Activated naive CD4-positive, alpha-beta T cell treated with anti-CD3 and anti-CD28 coated beads for 36 hours (primary cell): ENCODE data around the gene RER1. TPM values are rescaled to one million over a fixed set of nuclear protein-coding genes. Genes with fewer than 3 reads are reported as not detected.

Experiments used
- CTCF ChIA-PET: fragments of 350-600 bp; sonication (Branson Sonifier 250); formaldehyde crosslinking; loops from one replicate; lab custom pipeline; 2021; ENCODE audit warnings: antibody characterized with exemption; lab: Charles Lee
- DNase-seq: peaks from one replicate; pipeline ENCODE4 v3.0.0-alpha.2; 2020
- H3K27ac Mint-ChIP-seq: one replicate; pipeline ENCODE4 v1.8.0; 2021; ENCODE audit warnings: mild to moderate bottlenecking, mixed read lengths
- H3K27me3 Mint-ChIP-seq: one replicate; pipeline ENCODE4 v1.8.0; 2021; ENCODE audit warnings: low read depth, mixed read lengths
- H3K36me3 Mint-ChIP-seq: one replicate; pipeline ENCODE4 v1.8.0; 2021; ENCODE audit warnings: low read depth, mixed read lengths
- H3K4me1 Mint-ChIP-seq: one replicate; pipeline ENCODE4 v1.8.0; 2021; ENCODE audit warnings: low read depth, mixed read lengths
- H3K4me3 Mint-ChIP-seq: one replicate; pipeline ENCODE4 v1.8.0; 2021; ENCODE audit warnings: mild to moderate bottlenecking, moderate library complexity, mixed read lengths
- H3K9me3 Mint-ChIP-seq: one replicate; pipeline ENCODE4 v1.8.0; 2021; ENCODE audit warnings: mixed read lengths
- intact Hi-C: fragments of 100-400 bp; cut with micrococcal nuclease; formaldehyde crosslinking; loops from one replicate; pipeline ENCODE4 v1.15.1; 2023
- total RNA-seq, 2 experiments: library from RNA; stranded (reverse); gene quantifications; one replicate each; pipeline ENCODE4 v1.2.3, GENCODE V29; 2021

The RER1 gene
- total RNA-seq, 2 experiments from 2014 or later, result 115 to 124 TPM

DNA sequence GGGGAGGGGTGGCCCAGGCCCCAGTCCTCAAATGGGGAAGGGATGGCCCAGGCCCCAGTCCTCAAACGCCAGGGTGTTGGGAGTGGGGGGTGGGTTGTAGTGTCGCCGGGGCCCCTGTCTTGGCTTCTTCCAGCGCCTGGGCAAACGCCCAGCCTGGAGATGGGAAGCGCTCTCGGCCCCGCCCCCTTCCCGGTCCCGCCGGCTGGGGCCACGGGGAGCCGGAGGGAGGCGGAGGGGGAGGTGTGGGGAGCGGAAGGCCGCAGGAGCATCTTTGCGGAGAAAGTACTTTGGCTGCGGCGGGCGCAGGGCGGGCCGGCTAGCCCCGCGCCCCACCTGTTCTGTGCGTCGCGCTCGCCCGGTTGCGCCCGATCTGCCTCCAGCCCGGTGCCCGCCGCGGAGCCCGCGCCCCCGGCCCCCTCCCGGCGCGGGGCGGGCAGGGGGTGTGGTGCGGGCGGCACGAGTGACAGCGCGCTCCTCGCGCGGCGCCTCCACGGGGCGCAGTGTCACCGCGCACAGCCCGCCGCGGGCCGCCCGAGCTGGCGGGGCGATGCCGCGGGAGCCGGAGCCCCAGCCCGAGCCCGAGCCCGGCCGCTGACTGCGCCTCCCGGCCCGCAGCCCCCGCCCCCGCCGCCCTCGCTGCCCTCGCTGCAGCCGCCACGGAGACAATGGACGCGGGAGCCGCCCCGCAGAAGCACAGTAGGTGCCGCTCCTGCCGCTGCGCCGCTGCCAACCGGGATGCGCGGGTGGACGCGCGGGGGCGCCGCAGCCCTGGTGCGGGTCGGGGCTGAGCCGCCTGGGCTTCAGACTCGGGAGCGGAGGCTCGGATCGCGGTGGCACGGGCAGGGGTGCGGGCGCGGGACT, 51.9 kb downstream of the RER1 start:
- H3K27ac Mint-ChIP-seq, result no peak overlapping the region
- no peaks in the 10 kb centered on the region for H3K36me3 Mint-ChIP-seq
- intact Hi-C loops, result loop anchor here (1.0 kb wide), 1 partner anchor 104 kb away; no protein-coding TSS in a partner anchor
- H3K27me3 Mint-ChIP-seq, result peaks cover 7% of the 10 kb centered on the region
- H3K9me3 Mint-ChIP-seq, result no peaks in the 10 kb centered on the region
- no peak overlapping the region for H3K4me3 Mint-ChIP-seq
- peak; percentile 62 for DNase-seq
- H3K4me1 Mint-ChIP-seq, result no peaks in the 10 kb centered on the region
- CTCF ChIA-PET, result no interaction called here

DNA sequence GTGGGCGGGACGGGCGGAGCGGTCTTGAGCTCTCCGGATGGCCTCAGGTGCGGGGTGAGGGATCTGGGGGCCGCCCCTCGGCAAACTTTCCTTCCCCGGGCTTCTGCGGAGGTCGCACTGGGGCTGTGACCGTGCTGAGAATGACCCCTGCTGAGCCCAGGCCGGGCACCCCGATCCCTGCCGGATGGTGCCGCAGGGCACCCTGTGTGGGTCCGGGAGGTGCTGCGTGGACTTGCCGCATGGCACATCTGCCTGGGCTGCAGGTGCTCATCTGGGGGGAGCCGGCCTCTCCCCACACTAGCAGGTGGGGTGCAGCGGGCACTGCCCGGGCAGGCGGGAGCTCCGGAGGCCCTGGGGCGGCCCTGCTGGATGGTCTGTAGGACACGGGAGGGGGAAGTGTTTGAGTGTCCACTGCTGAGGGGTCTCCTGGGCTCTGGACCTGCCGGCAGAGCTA, 52.5 kb downstream of the RER1 start:
- Mint-ChIP-seq H3K4me3 (no peak overlapping the region), H3K9me3 (no peaks in the 10 kb centered on the region), H3K36me3 (no peaks in the 10 kb centered on the region), H3K27ac (no peak overlapping the region), H3K27me3 (peaks cover 7% of the 10 kb centered on the region), H3K4me1 (no peaks in the 10 kb centered on the region)
- CTCF ChIA-PET, result no interaction called here
- no peak for DNase-seq
- intact Hi-C loops, result loop anchor here (1.0 kb wide), 1 partner anchor 103 kb away; no protein-coding TSS in a partner anchor

DNA sequence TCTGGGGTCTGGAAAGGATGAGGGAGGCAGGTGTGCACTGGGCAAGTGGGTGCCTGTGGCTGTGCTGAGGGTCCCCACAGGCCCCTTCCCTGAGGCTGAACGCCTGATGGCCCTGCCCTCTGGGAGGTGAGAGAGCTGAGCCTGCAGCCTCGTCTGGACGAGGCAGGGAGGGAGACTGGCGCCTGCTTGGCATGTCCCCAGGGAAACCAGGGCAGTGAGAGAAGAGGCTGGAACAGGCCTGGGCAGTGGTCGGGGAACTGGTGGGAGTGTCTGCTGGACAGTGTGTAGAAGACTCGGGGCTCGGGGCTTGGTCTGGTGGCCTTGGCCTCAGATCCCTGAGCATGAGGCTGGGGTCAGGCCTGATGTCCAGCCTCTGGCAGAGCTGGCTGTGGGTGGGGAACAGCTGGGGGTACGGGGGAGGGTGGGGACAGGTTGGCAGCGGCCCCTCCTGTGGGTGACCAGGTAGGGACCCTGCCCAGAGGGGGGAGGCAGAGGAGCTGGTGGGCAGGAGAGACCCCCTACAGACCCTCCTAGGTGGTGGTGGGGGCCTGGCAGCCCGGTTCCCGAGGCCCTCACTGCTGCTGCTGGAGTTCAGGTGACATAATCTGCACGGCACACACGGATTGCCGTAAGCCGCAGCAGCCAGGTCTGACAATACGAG, 53.7 kb downstream of the RER1 start:
- Mint-ChIP-seq H3K4me1 (no peaks in the 10 kb centered on the region), H3K36me3 (no peaks in the 10 kb centered on the region), H3K9me3 (no peaks in the 10 kb centered on the region), H3K4me3 (no peak overlapping the region), H3K27me3 (peaks cover 7% of the 10 kb centered on the region), H3K27ac (no peak overlapping the region)
- CTCF ChIA-PET, result no interaction called here
- DNase-seq, result no peak
- intact Hi-C loops, result no loop called here

DNA sequence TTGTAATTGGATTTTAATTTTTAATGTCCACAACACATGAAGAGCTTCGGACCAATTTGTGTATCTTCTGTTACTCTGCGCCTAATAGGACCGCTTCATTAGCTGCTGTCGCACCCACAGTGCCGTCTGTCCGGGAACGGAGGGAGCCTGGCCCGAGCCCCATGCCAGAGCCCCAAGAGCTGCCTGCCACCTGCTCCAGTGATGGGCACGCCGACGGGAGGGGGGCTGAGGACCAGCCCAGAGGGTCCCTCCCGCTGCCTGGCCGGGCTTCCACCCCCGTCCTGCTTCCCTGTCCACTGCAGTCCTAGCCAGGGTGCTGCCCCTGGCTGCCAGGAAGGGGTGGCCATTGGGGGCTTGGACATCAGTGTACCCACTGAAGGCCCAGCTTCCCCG, 54.2 kb downstream of the RER1 start:
- H3K27me3 Mint-ChIP-seq, result peaks cover 7% of the 10 kb centered on the region
- no peak overlapping the region for H3K4me3 Mint-ChIP-seq
- no peaks in the 10 kb centered on the region for H3K9me3 Mint-ChIP-seq
- CTCF ChIA-PET, result no interaction called here
- H3K36me3 Mint-ChIP-seq, result no peaks in the 10 kb centered on the region
- intact Hi-C loops, result no loop called here
- H3K27ac Mint-ChIP-seq, result no peak overlapping the region
- no peaks in the 10 kb centered on the region for H3K4me1 Mint-ChIP-seq
- no peak for DNase-seq

DNA sequence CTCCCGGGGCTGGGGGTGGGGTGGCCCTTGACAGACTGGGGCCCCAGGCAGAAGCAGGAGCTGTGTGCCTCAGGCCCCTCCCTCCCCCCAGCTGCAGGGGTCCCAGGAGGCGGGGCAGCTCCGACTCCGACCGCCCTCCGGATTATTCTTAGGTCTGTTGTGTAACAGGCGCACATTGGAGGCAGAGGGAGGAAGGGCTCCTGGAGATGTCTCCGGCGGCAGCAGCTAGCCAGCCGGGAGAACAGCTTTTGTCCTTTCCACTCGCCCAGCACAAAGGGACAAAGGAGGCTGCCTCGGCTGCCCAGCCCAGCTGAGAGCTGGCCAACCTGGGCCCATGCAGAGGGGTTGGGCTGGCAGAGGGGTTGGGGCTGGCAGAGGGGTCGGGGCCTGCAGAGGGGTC, 54.8 kb downstream of the RER1 start:
- H3K27me3 Mint-ChIP-seq, result peaks cover 7% of the 10 kb centered on the region
- no peaks in the 10 kb centered on the region for H3K4me1 Mint-ChIP-seq
- no peaks in the 10 kb centered on the region for H3K36me3 Mint-ChIP-seq
- no peak overlapping the region for H3K4me3 Mint-ChIP-seq
- no peak for DNase-seq
- CTCF ChIA-PET, result no interaction called here
- no peaks in the 10 kb centered on the region for H3K9me3 Mint-ChIP-seq
- H3K27ac Mint-ChIP-seq, result no peak overlapping the region
- intact Hi-C loops, result no loop called here

DNA sequence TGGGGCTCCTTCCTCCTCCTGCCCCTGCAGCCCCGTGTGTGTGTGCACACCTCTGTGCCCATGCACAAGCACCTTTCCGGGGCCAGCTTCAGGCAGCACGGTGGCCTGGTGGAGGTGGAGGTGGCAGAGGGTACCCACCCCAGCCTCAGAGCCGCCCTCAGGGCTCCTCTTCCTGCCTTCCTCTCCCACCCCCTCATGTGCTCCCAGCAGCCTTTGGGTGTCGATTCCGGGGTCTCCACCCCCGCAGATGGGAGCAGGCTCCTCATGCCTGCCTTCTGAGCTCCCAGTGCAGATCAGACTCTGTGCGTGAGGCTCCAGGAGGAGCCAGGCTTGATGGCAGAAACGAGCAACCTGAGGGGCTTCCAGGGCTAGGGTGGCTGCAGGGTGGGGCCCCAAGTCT, 55.2 kb downstream of the RER1 start:
- no peak overlapping the region for H3K27ac Mint-ChIP-seq
- H3K36me3 Mint-ChIP-seq, result no peaks in the 10 kb centered on the region
- no peak overlapping the region for H3K4me3 Mint-ChIP-seq
- no peaks in the 10 kb centered on the region for H3K4me1 Mint-ChIP-seq
- H3K9me3 Mint-ChIP-seq, result no peaks in the 10 kb centered on the region
- intact Hi-C loops, result no loop called here
- CTCF ChIA-PET, result no interaction called here
- no peak for DNase-seq
- H3K27me3 Mint-ChIP-seq, result peaks cover 7% of the 10 kb centered on the region

DNA sequence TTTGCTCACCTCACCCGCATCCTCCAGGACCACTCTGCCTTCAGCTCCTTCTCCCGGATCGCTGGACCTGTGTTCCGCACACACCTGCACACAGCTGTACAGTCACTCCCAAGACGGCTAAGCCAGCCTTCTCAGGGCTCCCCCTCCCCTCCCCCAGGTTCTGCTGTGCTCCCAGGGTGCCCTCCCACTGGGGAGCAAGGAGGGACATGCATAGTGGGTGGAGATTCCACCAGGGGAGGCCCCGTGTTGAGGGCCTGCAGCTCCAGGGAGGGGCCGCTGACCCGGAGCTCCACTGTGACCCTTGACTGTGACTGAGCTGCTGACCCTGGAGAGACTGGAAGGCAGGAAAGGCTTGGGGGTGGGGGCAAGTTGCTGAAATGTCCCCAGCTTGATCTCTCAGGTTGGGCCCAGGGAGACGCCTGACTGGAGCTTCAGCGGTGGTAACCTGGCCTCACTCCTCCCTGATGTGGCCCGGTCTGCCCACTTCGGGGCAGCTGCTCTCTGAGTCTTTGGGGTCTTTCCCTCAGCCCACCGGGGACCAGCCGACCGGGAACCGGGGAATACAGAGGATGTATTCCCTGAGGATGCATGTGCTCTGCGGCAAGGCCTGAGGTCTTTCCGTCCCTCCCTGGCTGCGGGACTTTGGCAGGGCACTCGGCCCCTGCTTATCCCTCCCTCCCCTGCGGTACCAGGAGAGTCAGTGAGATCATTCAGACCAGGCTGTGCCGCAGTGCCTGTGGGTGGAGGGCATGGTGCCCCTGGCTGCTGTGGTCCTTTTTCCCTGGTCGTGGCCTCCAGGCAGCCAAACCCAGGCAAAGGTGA, 55.8 kb downstream of the RER1 start:
- DNase-seq, result no peak
- H3K27me3 Mint-ChIP-seq, result peaks cover 7% of the 10 kb centered on the region
- intact Hi-C loops, result no loop called here
- H3K4me3 Mint-ChIP-seq, result no peak overlapping the region
- H3K4me1 Mint-ChIP-seq, result no peaks in the 10 kb centered on the region
- H3K27ac Mint-ChIP-seq, result no peak overlapping the region
- no peaks in the 10 kb centered on the region for H3K36me3 Mint-ChIP-seq
- H3K9me3 Mint-ChIP-seq, result no peaks in the 10 kb centered on the region
- CTCF ChIA-PET, result no interaction called here

DNA sequence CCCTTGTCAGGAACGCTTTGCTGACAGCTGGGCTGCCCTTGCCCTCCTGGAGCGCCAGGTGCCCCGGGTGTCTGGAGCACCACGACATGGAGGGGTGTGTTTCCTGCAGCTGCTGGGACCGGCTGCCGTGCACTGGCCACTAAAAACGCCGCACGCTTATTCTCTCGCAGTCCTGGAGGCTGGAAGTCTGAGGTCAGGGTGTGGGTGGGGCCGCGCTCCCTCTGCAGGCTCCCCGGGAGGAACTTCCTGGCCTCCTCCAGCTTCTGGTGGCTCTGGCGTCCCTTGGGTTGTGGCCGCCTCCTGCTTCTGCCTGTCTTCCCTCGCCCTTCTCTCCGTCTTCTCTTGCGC, 56.4 kb downstream of the RER1 start:
- Mint-ChIP-seq H3K4me3 (no peak overlapping the region), H3K4me1 (no peaks in the 10 kb centered on the region), H3K27me3 (peaks cover 7% of the 10 kb centered on the region), H3K27ac (no peak overlapping the region), H3K36me3 (no peaks in the 10 kb centered on the region), H3K9me3 (no peaks in the 10 kb centered on the region)
- CTCF ChIA-PET, result no interaction called here
- intact Hi-C loops, result no loop called here
- DNase-seq, result no peak

DNA sequence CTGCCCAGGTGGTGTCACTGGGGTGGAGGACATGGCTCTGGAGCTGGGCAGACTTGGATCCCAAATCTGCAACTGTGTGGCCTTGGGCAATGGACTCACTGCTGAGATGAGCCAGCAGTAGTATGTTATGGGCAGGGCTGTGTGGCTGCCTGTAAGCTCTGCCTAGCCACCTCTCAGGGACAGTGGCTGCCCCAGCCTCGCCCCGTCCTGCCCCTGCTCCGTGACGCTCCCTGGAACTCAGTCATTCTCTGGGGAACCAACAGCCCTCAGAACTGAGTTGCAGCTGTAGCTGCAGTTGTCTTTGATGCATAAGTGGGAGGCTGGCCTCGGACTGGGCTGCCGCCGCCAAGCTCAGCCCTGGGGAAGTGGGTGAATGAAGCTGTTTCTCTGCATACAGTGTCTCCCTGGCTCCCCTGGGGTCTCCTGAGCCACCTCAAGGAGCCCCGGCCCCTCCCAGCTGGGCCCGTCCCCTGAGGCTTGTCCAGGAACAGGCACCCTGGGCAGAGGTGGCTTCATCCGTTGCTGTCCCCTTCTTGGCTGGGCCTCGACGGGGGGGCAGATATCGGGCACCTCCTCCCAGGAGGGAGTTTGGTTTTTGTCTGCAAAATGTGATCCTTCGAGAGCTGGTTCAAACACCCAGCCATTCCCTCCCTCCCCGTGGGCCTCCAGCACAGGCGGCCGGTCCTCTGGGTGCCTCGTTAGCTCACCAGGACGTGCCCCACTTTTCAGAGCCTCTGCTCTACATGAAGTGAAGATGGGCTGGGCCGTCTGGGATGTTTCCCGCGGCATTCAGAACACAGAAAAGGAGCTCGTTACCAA, 58.2 kb downstream of the RER1 start:
- CTCF ChIA-PET, result interaction anchor here (0.7 kb wide), 1 partner anchor 8 kb away, joined by 5 read pairs; no protein-coding TSS in a partner anchor
- no peak for DNase-seq
- Mint-ChIP-seq H3K4me1 (no peaks in the 10 kb centered on the region), H3K27me3 (peaks cover 4% of the 10 kb centered on the region), H3K9me3 (no peaks in the 10 kb centered on the region), H3K27ac (no peak overlapping the region), H3K36me3 (no peaks in the 10 kb centered on the region), H3K4me3 (no peak overlapping the region)
- intact Hi-C loops, result no loop called here

DNA sequence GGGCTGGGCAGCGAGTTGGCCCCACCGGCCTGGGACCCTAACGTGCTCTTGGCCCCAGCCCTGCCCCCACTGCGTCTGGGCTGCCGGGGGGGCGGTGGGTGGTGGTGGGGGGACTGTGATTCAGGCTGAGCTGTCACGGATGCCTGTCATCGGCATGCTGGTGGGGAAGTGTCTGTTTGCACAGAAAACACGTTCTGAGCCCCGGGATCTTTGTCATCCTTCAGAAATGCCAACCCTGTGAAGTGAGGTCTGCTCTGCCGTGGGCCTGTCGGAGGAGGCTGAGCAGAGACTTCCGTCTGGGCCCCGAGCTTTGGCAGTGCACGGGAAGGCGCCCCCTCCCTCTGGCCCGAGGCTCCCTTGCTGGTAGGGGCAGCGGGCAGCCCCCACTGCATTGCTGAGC, 60.1 kb downstream of the RER1 start:
- CTCF ChIA-PET, result no interaction called here
- no peaks in the 10 kb centered on the region for H3K4me1 Mint-ChIP-seq
- H3K36me3 Mint-ChIP-seq, result no peaks in the 10 kb centered on the region
- no peaks in the 10 kb centered on the region for H3K27me3 Mint-ChIP-seq
- no peak overlapping the region for H3K27ac Mint-ChIP-seq
- intact Hi-C loops, result no loop called here
- no peak for DNase-seq
- H3K9me3 Mint-ChIP-seq, result no peaks in the 10 kb centered on the region
- no peak overlapping the region for H3K4me3 Mint-ChIP-seq

DNA sequence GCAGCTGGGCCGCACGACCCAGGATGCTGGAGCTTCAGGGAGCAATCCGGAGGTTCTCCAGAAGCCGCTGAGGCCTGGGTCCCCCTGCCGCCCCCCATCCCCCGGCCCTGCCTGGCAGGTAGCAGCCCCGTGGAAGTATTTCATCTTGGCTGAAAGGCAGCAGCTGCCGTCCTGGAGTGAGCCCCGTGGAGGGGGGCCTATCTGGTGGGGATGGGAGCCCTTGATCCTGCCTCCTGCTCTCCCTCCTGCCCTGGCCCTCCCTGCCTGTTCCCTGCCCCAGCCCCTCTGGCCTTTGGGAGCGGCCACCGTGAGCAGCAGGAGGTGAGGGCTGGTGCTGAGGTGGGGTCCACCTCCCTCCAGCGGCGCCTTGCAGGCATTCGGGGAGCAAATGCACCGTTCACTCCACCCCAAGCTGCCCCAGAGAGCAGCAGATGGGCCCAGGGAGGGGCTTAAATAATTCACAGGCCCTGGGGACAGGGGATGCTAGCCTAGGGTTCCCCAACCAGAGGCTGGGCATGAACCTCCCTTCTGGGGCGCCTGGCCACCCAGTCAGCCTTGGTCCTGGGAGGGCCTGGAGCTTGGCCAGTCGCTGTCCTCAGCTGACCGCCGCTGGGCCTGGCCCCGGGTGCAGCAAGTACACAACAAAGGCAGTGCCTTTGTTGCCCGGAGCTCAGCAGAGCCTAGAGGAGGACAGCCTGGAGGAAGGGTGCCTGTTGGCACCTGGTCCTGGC, 60.7 kb downstream of the RER1 start:
- no peak for DNase-seq
- CTCF ChIA-PET, result no interaction called here
- no peak overlapping the region for H3K4me3 Mint-ChIP-seq
- no peaks in the 10 kb centered on the region for H3K9me3 Mint-ChIP-seq
- H3K27ac Mint-ChIP-seq, result no peak overlapping the region
- no peaks in the 10 kb centered on the region for H3K4me1 Mint-ChIP-seq
- intact Hi-C loops, result no loop called here
- H3K36me3 Mint-ChIP-seq, result no peaks in the 10 kb centered on the region
- H3K27me3 Mint-ChIP-seq, result no peaks in the 10 kb centered on the region
